Stimulated activated CD8-positive, alpha-beta memory T cell treated with anti-CD3 and anti-CD28 coated beads, Interleukin-15, amount 100 ng/mL, for 1 hour (primary cell): ENCODE measurements around the gene SLC11A2.
"Not testable (repeated sequence)": the region's sequence is repeated elsewhere in the genome, so short reads cannot be mapped to it uniquely, and the experiment has no call there.

Experiments used
- DNase-seq: peaks from one replicate; pipeline ENCODE4 v3.0.0-alpha.2; 2020; ENCODE audit warnings: low read depth

SLC11A2 gene

DNA sequence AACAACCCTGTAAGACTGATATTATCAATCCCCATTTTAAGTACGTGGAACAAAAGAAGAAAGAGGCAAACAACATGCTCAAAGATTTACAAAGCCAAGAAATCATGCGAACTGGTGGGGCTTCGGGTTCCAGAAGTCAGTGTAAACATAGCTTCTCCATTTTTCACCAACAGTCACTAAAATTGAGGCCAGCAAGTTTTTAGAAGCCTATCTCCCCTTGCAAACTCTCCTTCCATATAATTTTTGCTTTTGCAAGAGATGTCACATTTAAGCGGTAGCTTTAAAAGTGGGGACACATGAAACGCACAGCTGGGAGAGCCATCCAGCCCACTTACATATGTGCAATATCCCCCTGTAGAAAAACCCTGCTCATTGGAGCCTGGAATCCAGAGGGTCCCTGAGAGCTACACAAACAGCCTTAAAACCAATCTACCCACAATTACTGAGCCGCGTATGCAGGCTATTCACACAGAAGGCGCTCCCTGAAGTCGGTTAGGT is 797 bp downstream of the SLC11A2 start:
- no peak for DNase-seq

DNA sequence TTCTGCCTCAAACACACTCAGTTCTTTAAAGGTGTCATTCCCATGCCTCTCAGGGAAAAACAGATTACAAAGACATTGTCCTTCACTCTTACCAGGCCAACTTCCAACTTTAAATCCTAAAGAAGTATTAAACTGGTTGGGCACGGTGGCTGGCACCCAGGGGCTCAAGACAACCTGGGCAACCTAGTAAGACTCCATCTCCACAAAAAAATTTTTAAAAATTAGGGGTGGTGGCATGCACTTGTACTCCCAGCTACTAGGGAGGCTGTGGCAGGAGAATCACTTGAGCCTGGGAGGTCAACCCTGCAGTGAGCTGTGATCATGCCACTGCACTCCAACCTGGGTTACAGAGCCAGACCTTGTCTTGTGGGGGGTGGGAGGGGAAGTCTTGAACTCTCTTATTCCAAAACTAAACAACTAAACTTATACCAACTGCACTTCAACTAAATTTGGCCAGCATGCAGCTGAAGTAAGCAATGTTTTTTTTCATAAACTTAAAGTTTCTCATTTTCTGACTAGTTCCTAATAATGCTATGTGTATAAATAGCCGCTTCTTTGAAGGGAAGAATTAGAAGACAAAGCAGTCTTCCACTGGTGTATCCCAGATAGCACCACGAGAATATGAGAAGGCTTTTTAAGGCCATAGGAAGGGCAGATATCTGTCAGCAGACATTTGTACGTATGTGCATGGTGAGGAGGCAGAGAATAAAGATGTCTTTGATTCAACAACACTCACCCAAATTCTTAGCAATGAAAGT is 2.4 kb downstream of the SLC11A2 start:
- no peak for DNase-seq

DNA sequence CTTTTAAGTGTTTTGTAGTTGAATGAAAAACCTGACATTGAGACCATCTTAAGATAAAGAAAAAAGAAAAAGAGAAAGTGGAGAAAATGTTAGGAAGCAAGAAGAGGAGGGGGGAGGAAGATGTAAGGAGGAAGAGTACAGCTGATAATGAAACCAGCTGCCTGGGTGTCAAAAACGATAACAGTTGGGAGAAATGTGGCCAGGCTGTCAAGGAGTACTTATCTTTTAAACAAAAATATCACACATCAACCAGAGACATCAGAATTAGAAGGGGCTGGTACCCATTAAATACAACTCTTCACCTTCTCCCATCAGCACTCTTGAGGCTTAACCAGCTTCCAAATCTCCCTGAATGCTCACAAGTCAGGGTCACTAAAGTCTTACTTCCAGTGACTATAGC is 4.5 kb downstream of the SLC11A2 start:
- DNase-seq = no peak

GRCh38 chr12:51020448-51021182 is 5.6 kb downstream of the SLC11A2 start:
- no peak for DNase-seq

DNA sequence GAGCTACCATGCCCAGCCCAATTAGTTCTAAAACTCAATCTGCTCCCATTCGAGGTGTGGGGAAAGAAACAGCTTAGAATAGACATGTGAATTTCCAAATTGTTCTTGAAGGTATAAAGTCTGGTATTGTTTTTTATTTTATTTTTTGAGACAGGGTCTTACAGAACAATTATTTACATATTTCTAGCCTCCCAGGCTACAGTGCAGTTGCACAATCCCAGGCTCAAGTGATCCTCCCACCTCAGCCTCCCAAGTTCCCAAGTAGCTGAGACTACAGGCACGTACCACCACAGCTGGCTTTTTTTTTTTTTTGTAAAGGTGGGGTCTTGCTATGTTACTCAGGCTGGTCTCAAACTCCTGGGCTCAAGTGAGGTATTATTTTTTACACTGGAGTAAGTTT is 6.3 kb downstream of the SLC11A2 start:
- no peak for DNase-seq

DNA sequence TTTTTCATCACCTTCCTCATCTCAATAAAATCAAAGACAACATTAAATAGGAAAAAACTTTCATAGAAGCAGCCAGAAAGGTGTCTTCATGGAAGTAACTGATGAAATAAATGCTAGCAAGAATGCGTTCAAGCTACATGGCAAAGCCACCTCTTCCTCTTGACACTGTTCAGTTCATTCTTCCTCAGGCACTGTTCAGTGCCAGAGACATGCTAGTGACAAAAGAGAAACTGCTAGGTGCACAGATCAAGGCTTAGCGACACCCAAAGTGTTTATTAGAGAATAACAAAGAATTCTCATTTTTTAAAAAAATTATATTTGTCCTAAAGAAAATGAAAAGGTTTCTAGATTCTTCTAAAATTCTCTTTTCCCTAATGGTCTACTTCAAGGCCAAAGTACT is 7.2 kb downstream of the SLC11A2 start:
- no peak for DNase-seq

- no peak for DNase-seq
Measured at GRCh38 chr12:51017452-51017851, 8.7 kb downstream of the SLC11A2 start.

DNA sequence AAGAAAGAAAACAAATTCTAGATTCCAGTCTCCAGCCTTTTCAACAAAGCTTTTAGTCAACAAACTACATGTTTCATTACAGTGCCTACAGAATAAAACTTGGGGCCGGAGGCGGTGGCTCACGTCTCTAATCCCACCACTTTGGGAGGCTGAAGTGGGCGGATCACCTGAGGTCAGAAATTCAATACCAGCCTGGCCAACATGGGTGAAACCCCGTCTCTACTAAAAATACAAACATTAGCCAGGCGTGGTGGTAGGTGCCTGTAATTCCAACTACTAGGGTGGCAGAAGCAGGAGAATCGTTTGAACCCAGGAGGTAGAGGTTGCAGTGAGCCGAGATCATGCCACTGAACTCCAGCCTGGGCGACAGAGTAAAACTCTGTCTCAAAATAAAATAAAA is 11.7 kb downstream of the SLC11A2 start:
- DNase-seq = not testable (repeated sequence)

- no peak for DNase-seq
Measured at GRCh38 chr12:51013441-51013840, 12.7 kb downstream of the SLC11A2 start.

GRCh38 chr12:51012570-51013236 is 13.5 kb downstream of the SLC11A2 start:
- no peak for DNase-seq

DNA sequence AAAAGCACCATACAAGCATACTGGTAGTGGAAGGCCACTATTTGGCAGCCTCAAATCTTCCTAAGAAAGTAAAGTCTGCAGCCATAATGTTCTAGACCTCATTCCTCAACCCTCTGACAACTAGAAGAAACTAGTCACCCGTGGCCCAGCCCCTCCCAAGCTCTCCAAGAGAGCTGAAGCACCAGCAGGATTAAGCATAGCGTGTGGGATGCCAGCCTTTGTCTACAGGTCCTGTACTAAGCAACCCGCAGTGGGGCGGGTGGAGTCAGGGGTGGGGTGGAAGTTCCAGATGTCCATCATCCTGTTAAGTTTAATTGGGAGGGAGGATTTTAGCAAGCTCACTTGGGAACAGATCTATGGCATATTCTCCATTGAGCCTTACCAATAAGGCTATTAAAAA is 14.2 kb downstream of the SLC11A2 start:
- no peak for DNase-seq

DNA sequence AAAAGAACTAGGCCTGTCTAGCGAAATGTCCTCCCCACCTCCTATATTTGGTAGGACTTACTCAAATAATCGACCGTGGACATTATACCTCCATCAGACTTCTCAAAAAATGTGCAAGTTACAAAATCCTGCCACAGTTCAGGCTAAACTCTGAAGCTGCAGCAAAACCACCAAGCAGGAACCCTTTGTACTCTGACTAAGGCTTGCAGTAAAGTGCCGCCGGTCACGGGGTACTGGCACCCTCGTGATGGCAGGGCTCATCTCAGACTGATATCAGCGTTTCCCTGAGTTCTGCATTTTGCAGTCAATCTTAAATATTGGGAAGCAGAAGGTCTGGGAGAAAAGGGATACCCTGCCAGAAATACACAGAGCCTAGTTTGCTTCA is 17.1 kb downstream of the SLC11A2 start:
- DNase-seq = no peak

DNA sequence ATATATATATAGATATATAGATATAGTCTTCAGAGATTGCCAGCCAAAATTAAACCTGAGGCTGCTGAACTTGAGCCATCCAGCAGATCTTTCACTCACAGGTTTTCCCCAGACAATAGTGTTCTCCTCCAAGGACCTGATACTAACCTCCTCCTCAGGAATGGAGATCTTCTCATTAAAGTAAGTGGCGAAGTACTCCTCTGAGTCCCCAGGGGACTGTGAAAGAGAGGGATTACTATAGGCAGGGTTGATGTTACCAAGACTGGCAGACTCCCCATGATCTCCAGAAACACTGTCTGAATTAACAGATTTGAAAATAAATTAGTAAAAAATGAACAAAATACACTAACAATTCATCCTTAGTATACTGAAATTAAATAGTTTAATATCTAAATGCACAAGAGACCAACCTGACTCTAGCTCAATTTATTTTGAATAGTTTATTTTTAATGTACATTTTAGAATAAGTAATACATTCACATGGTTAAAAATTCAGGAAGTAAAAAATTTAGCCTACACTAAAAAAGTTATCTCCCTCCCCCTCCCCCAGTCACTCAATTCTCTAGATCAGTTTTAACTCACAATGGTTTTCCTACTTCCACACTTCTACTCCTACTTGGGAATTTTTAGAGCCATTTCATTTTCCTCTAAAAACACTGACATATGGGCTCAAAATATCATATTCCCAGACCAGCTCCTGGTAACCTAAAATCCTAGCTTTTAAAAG is 17.7 kb downstream of the SLC11A2 start:
- no peak for DNase-seq

GRCh38 chr12:51005671-51006070 is 20.5 kb downstream of the SLC11A2 start:
- DNase-seq = no peak

GRCh38 chr12:51005030-51005429 is 21.2 kb downstream of the SLC11A2 start:
- no peak for DNase-seq

DNA sequence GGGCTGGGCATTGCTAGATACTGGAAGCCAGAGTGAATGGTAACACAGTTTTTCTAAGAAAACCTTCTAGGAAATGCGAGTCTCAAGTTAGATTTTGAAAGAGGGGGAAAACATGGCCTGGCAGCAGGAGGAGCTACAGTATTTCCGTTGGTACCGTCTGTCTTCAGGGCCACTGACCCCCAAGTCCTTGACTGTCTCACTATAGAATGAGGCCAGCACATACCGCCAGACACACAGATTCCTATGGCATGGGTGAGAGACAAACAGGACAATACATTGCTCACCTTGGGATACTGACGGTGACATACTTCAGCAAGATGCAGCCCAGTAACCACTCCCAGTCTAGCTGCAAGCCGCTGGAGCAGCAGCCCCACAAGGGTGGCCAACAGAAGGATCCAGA is 21.7 kb downstream of the SLC11A2 start:
- no peak for DNase-seq

DNA sequence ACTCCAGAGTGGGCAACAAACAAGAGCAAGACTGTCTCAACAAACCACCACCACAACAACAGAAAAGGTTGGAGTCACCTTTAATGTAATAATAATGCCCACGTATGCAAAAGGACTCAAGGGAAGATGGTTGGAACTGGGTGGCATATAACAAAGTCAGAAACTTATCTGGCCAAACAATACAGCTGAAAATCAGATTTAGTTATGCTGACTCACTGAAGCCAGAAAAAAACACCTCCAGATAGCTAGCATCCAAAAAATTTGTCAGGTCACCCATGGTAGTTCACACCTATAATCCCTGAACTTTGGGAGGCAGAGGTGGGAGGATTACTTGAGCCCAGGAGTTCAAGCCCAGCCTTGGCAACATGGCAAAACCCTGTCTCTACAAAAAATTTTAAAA is 24.4 kb downstream of the SLC11A2 start:
- DNase-seq = no peak

DNA sequence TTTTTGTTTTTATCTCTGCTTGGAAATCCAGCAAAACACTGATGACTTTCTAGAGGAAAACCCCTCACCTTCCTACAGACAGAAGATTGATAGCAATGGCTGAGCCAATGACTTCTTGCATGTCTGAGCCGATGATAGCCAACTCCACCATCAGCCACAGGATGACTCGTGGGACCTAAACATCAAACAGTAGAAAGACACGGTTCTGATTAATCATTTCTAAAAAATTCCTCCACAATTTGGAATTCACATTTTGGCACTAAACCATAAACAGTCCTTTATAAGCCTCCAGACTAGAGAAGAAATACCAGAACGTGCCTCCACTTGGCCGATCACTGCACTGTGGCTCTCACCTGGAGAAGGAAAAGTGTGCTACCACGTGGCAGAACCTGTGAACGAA is 25.9 kb downstream of the SLC11A2 start:
- DNase-seq = no peak

- DNase-seq = no peak
Measured at GRCh38 chr12:50999093-50999492, 27.1 kb downstream of the SLC11A2 start.

DNA sequence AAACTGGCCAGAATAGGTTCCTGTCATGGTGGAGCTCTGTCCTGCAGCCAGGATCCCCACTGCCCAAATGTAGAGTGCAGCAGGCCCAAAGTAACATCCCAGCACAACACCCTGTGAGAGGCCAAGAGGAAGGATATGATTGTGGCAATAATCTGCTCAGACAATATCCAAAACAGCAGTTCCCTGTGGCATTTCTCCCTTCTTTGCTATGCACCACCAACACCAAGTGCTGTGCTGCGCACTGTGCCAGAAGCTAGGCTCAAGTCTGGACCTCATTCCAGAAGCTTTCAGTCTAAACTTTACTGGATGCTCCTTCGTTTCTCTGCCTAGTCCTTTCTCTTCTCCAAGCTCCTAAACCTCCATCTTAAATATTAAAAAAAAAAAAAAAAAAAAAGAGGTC is 33.4 kb downstream of the SLC11A2 start:
- no peak for DNase-seq

DNA sequence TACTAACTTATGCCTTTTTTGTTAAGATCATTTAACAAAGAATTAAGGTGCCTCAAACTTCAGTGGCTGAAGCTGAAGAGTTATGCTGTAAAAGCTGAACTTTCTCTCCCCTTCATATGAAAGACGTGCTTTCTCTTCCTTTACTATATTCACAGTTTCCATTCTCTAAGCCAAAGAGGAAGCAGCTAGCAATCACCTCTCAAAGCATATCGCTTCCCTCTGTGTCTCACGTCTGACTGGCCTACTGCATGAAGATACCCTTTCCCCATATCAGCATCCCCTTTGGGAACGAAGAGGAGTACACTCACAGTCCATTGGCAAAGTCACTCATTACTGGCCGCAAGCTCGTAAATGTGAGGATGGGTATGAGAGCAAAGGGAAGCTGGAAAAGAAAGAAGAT is 34.9 kb downstream of the SLC11A2 start:
- DNase-seq = no peak

GRCh38 chr12:50990791-50991190 is 35.4 kb downstream of the SLC11A2 start:
- no peak for DNase-seq
